ENCODE measurements around the gene IKZF1. TPM values are rescaled to one million over a fixed set of nuclear protein-coding genes. Genes with fewer than 3 reads are reported as not detected.

Gene IKZF1
- total and polyA plus RNA-seq, 2 of the 13 experiments (the other 11 are each of a cell fraction or from before 2014, with no cell fraction given), result not detected

DNA sequence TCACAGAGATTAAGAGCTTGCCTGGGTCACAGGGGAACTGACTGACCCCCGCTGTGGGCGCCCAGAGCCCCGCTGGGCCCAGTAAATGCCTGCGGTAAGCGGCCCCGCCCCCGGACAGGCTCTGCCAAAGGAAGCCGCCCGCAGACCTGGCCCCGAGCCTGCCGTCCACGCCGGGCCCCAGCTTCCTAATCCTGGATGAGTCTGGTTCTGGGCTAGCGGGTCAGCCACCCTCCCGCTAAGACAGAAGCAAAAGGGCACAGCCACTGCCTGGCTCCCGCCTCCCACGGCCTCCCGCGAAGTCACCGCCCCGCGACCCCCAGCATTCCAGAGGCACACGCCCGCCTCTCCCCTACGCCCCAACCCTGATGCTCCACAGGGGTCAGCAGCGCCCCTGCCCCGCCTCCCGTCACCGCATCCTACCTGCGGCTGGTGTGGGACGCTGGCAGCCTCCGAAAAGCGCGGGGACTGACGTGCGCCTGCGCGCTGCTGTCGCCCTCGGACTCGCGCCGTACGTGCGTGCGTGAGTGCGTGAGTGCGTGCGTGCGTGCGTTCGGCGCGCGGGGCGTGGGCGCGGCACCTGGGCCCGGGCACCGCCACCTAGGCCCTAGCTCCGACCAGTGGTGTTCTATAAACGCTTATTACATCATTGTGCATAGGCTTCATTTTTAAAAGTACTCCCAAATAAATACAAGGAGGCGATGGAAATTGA, 145.5 kb downstream of the IKZF1 start, which contains the start of gene FIGNL1 (continued):
- TF ChIP-seq ZNF749 (CRISPR knock-in tag; IDR thresholded peaks at IDR 0.05; ENCODE audit: borderline replicate concordance) (peak; percentile 80; the same call in 1 of the 2 replicates), FOXC1 (CRISPR knock-in tag; IDR thresholded peaks at IDR 0.05; ENCODE audit: borderline replicate concordance) (no peak; the same call in 1 of the 2 replicates), FOXA3 (CRISPR knock-in tag; IDR thresholded peaks at IDR 0.05) (no peak; the same call in 1 of the 2 replicates), MAF1 (CRISPR knock-in tag; IDR thresholded peaks at IDR 0.05; ENCODE audit: borderline replicate concordance) (no peak), ZNF564 (CRISPR knock-in tag; IDR thresholded peaks at IDR 0.05) (peak; percentile 86; the same call in 1 of the 2 replicates), BCL6 (CRISPR knock-in tag; IDR thresholded peaks at IDR 0.05) (peak; percentile 31; the same call in 1 of the 2 replicates), RBFOX2 (IDR thresholded peaks at IDR 0.05; ENCODE audit: low read depth, low read length) (peak; percentile 88), WIZ (CRISPR knock-in tag; IDR thresholded peaks at IDR 0.05) (peak; percentile 87), ZNF546 (CRISPR knock-in tag; conservative IDR thresholded peaks at IDR 0.05) (peak; percentile 89; the same call in 1 of the 2 replicates), IRF2 (CRISPR knock-in tag; IDR thresholded peaks at IDR 0.05) (0 out of 2 replicates have a peak, but pooled peaks have one; percentile 55), MTF2 (CRISPR knock-in tag; IDR thresholded peaks at IDR 0.05; ENCODE audit: borderline replicate concordance) (no peak), NR2F1 (CRISPR knock-in tag; IDR thresholded peaks at IDR 0.05) (no peak), ZBTB42 (CRISPR knock-in tag; IDR thresholded peaks at IDR 0.05) (peak; percentile 91), ZNF720 (CRISPR knock-in tag; IDR thresholded peaks at IDR 0.05) (no peak), RAD21 (CRISPR knock-in tag; IDR thresholded peaks at IDR 0.05) (0 out of 2 replicates have a peak, but pooled peaks have one; percentile 6), ETV5 (CRISPR knock-in tag; IDR thresholded peaks at IDR 0.05; ENCODE audit: borderline replicate concordance) (no peak), MEIS1 (CRISPR knock-in tag; IDR thresholded peaks at IDR 0.05; ENCODE audit: borderline replicate concordance) (0 out of 2 replicates have a peak, but pooled peaks have one; percentile 51), FOXK1 (CRISPR knock-in tag; IDR thresholded peaks at IDR 0.05; ENCODE audit: borderline replicate concordance, low read depth) (peak; percentile 20; the same call in 1 of the 2 replicates)
- TF ChIP-seq, protein P1, sequence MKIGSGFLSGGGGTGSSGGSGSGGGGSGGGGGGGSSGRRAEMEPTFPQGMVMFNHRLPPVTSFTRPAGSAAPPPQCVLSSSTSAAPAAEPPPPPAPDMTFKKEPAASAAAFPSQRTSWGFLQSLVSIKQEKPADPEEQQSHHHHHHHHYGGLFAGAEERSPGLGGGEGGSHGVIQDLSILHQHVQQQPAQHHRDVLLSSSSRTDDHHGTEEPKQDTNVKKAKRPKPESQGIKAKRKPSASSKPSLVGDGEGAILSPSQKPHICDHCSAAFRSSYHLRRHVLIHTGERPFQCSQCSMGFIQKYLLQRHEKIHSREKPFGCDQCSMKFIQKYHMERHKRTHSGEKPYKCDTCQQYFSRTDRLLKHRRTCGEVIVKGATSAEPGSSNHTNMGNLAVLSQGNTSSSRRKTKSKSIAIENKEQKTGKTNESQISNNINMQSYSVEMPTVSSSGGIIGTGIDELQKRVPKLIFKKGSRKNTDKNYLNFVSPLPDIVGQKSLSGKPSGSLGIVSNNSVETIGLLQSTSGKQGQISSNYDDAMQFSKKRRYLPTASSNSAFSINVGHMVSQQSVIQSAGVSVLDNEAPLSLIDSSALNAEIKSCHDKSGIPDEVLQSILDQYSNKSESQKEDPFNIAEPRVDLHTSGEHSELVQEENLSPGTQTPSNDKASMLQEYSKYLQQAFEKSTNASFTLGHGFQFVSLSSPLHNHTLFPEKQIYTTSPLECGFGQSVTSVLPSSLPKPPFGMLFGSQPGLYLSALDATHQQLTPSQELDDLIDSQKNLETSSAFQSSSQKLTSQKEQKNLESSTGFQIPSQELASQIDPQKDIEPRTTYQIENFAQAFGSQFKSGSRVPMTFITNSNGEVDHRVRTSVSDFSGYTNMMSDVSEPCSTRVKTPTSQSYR (CRISPR knock-in tag; IDR thresholded peaks at IDR 0.05; ENCODE audit: borderline replicate concordance), result peak; percentile 37; the same call in 1 of the 2 replicates
- TF ChIP-seq, protein P2, sequence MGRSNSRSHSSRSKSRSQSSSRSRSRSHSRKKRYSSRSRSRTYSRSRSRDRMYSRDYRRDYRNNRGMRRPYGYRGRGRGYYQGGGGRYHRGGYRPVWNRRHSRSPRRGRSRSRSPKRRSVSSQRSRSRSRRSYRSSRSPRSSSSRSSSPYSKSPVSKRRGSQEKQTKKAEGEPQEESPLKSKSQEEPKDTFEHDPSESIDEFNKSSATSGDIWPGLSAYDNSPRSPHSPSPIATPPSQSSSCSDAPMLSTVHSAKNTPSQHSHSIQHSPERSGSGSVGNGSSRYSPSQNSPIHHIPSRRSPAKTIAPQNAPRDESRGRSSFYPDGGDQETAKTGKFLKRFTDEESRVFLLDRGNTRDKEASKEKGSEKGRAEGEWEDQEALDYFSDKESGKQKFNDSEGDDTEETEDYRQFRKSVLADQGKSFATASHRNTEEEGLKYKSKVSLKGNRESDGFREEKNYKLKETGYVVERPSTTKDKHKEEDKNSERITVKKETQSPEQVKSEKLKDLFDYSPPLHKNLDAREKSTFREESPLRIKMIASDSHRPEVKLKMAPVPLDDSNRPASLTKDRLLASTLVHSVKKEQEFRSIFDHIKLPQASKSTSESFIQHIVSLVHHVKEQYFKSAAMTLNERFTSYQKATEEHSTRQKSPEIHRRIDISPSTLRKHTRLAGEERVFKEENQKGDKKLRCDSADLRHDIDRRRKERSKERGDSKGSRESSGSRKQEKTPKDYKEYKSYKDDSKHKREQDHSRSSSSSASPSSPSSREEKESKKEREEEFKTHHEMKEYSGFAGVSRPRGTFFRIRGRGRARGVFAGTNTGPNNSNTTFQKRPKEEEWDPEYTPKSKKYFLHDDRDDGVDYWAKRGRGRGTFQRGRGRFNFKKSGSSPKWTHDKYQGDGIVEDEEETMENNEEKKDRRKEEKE (IDR thresholded peaks at IDR 0.05), result no peak
- TF ChIP-seq, protein P3, sequence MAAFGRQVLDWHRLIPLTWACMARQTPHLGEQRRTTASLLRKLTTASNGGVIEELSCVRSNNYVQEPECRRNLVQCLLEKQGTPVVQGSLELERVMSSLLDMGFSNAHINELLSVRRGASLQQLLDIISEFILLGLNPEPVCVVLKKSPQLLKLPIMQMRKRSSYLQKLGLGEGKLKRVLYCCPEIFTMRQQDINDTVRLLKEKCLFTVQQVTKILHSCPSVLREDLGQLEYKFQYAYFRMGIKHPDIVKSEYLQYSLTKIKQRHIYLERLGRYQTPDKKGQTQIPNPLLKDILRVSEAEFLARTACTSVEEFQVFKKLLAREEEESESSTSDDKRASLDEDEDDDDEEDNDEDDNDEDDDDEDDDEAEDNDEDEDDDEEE (CRISPR knock-in tag; IDR thresholded peaks at IDR 0.05), result 0 out of 2 replicates have a peak, but pooled peaks have one; percentile 12
- TF ChIP-seq, protein P4, sequence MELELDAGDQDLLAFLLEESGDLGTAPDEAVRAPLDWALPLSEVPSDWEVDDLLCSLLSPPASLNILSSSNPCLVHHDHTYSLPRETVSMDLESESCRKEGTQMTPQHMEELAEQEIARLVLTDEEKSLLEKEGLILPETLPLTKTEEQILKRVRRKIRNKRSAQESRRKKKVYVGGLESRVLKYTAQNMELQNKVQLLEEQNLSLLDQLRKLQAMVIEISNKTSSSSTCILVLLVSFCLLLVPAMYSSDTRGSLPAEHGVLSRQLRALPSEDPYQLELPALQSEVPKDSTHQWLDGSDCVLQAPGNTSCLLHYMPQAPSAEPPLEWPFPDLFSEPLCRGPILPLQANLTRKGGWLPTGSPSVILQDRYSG (CRISPR knock-in tag; IDR thresholded peaks at IDR 0.05), result no peak
